NT2/D1 (cell line): ENCODE data around the gene SLC47A2.

Experiments used
- YY1 ChIP-seq: IDR thresholded peaks from 2 replicates; pipeline ENCODE4 v1.6.1; 2011; ENCODE audit not compliant: insufficient read length, insufficient read depth
- ZNF274 ChIP-seq: IDR thresholded peaks from 2 replicates; pipeline ENCODE4 v1.6.1; 2011; ENCODE audit warnings: mild to moderate bottlenecking, low read depth, low read length

- TF ChIP-seq ZNF274, result no peak
- TF ChIP-seq YY1, result no peak
Observed at GRCh38 chr17:19630035-19630434, 86.3 kb downstream of the SLC47A2 start.
